DLD1 (cell line): ENCODE measurements around the gene PLS1.
"Not testable (repeated sequence)": the region's sequence is repeated elsewhere in the genome, so short reads cannot be mapped to it uniquely, and the experiment has no call there.

Experiments
- in situ Hi-C: cut with HindIII; loops from 2 replicates; pipeline ENCODE4 v1.10.0; 2017; ENCODE audit warnings: low sequenced_read_pairs

Gene PLS1, protein sequence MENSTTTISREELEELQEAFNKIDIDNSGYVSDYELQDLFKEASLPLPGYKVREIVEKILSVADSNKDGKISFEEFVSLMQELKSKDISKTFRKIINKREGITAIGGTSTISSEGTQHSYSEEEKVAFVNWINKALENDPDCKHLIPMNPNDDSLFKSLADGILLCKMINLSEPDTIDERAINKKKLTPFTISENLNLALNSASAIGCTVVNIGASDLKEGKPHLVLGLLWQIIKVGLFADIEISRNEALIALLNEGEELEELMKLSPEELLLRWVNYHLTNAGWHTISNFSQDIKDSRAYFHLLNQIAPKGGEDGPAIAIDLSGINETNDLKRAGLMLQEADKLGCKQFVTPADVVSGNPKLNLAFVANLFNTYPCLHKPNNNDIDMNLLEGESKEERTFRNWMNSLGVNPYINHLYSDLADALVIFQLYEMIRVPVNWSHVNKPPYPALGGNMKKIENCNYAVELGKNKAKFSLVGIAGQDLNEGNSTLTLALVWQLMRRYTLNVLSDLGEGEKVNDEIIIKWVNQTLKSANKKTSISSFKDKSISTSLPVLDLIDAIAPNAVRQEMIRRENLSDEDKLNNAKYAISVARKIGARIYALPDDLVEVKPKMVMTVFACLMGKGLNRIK

DNA sequence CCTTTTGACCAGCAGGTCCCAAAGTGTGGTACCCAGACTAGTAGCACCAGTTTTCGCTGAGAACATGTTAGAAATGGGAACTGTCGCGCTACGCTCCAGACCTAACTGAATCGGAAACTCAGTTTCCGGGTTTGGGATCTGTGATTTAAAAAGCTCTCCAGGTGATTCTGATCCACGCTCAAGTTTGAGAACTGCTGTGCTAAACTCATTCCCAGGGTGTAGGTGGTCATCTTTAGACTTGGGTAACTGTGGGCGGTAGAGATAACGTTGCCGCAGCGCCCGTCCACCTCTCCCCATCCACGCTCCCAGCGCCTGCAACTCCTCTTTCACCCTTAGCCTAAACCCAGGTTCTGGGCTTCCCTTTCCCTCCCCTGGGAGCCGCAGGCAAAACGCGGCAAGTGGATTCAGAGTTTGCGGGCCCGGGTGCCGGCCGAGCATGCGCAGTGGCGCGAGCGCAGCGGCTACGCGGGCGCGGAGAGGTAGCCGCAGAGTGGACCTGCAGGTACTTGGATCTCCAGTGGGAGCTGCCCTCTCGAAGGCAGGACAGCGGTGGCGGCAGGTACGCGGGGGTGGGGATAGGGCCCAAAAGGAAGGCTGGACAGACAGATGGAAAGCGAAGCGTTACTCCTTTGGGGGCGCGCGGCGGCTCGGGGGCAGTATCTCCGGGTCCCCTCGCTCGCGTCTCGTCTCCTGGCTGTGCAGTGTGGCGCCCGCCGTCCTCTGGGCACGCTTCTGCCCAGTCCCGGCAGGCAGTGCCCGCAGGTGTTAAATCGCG lies at the start of gene PLS1:
TSS of gene PLS1 (plus strand) at position 443 of the 775 bp plus-strand sequence. CDS start 67,845 bp downstream, outside the sequence.
- in situ Hi-C loops: no loop called here

DNA sequence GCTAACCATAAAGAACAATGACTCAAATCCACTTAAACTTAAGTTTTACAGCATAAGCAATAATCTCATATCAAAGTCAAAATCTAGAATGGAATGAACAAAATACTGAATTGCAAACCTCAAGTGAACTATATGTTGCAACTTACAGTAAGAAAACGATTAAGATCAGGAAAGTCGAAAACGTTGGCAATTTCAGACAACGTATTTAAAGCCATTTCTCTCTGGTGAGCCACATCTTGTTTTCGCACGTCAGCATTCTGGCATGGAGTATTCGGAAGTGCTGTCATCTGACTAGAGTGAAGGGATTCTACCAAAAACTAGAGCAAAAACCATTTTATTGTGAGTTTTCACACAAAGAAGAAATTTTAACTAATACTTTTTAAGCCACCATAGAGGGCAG lies 46.2 kb upstream of the PLS1 start:
- in situ Hi-C loops: no loop called here

DNA sequence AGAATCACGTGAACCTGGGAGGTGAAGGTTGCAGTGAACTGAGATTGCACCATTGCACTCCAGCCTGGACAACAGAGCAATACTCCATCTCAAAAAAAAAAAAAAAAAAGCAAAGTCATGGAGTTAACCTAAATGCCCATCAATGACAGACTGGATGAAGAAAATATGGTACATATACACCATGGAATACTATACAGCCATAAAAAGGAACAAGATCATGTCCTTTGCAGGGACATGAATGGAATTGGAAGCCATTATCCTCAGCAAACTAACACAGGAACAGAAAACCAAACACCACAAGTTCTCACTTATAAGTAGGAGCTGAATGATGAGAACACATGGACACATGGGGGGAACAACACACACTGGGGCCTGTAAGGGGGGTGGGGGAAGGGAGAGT lies 43.6 kb upstream of the PLS1 start:
- in situ Hi-C loops: not testable (repeated sequence)

DNA sequence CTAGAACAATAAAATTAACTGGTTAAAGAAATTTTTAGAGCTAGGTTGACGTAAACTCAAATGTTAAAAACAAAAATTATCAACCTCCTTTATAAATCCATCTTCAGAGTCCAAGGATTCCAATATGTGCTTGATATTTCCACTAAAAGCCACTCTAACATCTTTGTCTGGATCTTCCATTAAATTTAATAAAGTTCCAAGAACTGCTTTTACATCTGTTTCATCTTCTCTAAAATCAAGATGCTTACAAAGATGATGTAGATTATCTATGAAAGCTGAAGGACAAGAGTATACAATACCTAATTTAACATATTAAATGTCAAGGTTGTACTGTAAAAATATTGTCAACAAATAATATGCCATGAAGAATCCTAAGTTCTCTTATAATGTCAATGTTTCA lies 42.5 kb upstream of the PLS1 start:
- in situ Hi-C loops: no loop called here

DNA sequence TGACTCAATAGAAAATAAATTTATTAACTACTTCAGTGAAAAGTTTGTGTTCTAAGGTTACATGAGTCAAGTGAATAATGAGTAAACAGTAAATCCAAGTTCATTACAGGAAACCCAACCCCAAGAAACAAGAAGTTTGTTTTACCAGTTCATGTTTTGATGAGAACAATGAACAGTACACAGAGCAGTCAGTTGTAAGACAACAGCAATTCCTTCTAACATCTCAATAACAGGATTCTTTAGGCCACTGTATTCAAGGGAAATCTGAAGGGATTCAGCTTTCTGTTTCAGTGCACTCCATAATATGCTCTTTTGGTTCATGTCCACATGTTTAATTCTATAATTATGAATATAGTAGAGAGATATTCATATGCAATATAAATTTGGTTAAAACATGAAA lies 36.1 kb upstream of the PLS1 start:
- in situ Hi-C loops: no loop called here

DNA sequence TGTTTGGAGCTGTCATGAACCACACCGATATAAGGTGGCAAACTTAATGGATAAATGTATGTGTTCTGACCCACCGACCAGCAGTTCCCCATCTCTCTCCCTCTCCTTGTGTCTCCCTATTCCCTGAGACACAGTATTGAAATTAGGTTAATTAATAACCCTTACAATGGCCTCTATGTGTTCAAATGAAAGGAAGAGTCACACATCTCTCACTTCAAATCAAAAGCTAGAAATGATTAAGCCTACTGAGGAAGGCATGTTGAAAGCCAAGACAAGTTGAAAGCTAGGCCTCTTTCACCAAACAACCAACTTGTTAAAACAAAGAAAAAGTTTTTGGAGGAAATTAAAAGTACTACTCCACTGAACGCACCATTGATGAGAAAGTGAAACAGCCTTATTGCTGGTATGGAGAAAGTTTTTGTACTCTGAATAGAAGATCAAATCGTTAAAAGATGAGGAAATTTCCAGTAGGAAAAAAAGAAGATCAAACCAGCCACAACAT lies 32.6 kb upstream of the PLS1 start:
- in situ Hi-C loops: no loop called here

DNA sequence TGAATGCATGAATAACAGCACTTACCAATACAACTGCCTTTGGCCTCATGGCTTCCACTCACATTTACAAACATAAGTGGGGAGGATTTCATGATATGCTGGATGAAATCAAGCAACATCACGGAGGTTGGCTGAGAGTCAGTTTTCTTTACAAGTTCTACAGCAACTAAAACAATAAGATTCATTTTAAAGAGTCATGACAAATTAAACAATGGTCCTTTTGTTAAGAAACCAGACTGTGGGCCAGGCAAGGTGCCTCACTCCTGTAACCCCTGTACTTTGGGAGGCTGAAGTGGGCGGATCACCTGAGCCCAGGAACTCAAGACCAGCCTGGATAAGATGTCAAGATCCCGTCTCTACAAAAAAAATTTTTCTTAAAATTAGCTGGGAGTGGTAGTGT lies 30.1 kb upstream of the PLS1 start:
- in situ Hi-C loops: no loop called here

DNA sequence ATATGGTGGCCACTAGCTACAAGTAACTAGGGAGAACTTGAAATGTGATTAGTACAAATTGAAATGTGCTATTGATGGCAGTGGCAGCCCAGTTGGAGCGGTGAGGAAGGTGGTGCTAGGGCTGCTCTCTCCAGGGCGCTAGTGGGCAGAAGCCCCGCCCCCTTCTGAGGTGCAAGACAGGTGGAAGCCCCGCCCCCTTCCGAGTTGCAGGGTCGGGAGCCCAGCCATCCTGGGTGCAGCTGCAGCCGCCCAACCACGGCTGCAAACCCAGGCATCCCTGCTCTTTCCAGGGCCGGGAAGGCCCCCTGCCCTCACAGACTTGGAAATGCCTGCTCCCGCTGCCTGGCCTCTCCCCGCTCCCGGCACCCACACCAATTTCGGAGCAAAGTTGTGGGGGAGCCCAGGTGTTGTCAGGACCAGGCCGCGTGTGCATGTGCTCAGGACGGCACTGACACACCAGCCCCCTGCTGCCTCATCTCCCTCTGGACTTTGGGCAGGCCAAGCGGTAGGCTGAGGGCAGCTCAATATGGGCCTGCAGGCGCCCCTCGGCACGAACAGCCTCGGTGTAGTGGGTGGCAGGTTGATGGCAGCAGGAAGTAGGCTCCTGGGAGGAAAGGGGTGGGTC lies 27.7 kb upstream of the PLS1 start:
- in situ Hi-C loops: no loop called here

DNA sequence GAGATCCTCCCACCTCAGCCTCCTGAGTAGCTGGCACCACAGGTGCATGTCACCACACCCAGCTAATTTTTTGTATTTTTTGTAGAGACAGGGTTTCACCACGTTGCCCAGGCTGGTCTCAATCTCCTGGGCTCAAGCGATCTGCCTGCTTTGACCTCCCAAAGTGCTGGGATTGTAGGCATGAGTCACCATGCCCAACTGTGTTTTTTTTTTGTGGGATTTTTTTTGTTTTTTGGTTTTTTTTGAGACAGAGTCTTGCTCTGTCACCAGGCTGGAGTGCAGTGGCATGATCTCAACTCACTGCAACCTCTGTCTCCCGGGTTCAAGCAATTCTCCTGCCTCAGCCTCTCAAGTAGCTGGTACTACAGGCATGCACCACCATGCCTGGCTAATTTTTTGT lies 26.8 kb upstream of the PLS1 start:
- in situ Hi-C loops: not testable (repeated sequence)

DNA sequence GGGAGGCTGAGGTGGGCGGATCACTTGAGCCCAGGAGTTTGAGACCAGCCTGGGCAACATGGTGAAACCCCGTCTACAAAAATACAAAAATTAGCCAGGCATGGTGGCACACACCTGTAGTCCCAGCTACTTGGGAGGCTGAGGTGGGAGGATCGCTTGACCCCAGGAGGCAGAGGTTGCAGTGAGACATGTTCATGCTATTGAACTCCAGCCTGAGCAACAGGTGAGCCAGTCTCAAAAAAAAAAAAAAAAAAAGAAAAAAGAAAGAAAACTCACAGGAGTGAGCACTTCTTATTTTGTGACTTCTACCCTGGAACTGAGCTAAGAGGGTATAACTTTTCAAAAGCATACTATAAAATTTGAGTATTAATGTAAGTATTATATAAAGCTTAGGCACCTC lies 22.0 kb upstream of the PLS1 start:
- in situ Hi-C loops: not testable (repeated sequence)

DNA sequence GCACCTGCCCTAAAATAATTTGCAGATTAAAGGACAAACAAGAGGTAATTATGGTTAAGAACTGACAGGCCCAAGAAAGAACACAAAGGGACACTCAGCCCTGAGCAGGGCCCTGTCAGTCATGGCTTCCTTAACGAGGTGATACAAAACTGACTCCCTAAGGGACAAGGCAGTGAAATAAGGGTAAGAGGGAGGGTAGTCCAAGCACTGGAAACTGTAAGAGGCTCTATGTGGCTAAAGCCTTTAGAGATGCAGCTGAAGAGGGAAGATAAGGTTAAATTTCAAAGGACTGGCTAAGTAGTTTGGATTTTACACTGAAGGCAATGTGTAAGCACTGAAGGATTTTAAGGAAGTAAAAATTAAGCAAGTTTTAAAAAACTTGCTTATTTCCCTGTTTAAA lies 21.5 kb upstream of the PLS1 start:
- in situ Hi-C loops: no loop called here

DNA sequence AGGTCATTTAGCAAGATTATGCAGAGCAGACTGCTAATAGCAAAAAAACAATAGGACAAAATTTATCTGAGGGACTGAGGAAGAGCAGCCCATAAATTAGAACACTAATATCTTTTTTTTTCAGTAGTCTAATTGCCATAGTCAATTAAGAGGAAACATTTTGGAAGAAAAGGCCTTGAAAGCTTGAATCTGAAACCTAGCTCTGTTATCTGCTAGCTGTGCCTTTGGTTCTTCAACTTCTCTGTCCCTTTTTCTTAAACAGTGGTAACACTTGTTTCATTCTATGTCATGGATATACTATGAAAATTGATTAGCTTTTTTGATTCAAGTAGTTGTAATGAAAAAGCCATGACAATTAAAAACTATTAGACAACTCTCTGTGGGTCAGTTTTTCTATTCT lies 19.4 kb upstream of the PLS1 start:
- in situ Hi-C loops: no loop called here

DNA sequence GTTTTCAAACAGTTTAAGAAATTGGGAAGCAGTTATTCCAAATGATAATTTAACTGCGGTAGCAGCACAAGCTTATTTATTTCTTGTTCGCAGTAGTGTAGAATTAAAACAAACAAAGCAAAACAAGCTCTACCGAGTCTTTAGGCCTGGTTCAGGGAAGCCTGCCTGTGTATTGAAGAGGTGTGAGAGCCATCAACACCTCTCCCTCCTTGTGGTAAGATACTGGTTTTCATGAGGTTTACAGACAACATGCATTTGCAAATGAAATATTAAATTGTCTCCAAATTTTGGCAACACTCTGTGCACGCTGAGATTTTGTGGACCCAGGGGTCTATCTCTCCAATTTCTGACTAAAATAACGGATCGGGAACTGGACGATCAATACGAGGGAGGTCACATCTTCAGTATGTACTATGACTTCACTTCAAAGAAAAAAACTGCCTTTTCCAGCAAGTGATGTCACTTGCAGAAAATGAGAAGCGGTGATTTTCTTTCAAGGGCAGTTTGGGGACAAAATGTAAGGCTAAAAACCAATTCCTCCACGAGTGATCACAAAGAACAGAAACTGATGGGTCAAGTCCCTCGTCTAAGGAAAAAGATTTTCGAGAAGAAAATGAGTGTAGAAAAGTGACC lies 18.4 kb upstream of the PLS1 start:
- in situ Hi-C loops: no loop called here

DNA sequence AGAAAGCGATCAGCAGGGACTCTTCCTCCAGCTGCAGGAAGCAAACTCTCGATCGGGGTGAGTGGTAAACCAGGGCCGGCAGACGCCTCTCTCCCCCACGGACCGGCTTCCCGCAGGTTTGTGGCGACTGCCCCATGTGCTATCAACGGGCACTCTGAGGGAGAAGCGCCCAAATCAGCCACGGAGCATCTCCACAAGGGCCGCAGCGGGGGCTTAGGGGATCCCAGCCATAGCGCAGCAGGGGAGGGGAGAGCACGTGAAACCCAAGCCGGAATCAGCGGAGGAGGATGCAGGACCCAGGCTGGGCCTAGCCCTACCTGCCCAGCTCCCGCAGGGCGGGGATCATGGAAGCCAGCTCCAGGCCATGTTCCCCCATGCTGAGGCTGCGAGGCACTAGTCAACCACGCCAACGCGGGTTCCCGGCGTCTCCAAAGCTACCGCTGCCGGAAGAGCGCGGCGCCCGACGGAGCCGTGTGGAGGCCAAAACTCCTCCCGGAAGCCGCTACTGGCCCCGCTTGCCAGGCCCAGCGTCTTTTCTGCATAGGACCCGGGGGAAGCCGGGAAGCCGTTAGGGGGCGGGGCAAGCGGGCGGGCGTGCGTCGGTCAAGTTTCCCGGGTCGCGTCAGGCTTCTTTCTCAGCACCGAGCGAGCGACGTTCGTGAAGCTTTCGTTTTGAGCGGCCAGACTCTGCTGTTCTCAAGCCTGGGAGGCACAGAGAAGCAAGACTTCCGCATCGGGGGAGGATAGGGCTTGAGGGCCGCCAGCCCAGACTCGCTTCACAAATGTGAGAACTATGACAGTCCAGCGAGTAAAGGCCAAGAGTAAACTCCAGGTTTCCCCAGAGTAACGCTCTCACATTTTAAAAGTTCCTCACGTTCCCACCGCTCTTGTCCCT lies 17.6 kb upstream of the PLS1 start, which contains the start of gene ATR:
TSS of gene ATR (minus strand) at position 405 of the 895 bp plus-strand sequence. CDS start at position 376, 29 bp downstream.
- in situ Hi-C loops: no loop called here

DNA sequence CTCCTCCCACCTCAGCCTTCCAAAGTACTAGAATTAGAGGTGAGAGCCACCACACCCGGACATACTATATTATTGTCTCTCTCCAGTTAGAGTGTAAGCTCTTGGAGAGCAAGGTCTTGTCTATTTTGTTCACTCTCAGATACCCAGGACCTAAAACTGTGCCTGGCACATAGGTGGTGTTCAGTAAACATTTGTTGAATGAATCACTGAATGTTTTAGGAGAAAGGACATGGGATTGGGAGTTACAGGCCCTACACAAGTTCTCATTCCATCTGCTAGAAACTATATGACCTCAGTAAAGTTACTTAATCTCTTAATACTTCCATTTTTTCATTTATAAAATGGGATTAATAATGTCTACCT lies 16.2 kb upstream of the PLS1 start:
- in situ Hi-C loops: no loop called here

DNA sequence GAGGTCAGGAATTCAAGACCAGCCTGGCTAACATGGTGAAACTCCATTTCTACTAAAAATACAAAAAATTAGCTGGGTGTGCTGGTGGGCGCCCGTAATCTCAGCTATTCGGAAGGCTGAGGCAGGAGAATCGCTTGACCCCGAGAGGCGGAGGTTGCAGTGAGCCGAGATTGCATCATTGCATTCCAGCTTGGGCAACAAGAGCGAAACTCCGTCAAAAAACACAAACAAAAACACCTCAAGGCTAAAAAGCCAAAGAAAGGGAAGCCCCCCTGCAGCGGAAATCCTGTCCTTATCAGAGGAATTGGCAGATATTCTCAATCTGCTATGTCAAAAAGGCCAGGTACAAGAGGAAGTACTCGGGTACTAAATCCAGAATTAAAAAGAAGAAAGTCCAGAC lies 15.1 kb upstream of the PLS1 start:
- in situ Hi-C loops: not testable (repeated sequence)

DNA sequence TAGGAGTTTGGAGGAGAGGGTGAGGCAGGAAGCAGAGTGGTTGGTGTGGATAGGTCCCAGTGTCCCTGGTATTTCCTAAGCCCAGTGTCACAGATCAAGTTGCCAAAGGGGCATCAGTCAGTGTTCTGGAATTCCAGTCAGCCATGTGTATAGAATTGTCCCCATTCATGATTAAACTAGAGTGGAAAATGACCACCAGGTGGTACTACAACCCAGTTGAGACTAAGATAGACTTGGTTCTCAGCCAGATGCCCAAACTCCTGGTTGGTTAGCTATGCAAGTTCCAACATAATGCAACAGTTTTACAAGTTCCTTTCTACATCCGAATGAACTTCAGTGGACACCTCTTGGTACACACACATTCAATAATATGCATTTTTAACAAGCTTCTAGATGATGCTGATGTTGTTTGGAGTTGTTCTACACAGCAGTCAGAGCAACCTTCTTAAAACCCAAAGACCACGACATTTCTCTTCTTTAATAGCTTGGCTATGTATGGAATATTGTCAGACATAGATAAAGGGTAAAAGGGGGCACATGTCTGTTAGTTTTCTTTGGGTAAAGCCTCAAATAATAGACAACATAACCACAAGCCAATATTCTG lies 9.3 kb upstream of the PLS1 start:
- in situ Hi-C loops: no loop called here

DNA sequence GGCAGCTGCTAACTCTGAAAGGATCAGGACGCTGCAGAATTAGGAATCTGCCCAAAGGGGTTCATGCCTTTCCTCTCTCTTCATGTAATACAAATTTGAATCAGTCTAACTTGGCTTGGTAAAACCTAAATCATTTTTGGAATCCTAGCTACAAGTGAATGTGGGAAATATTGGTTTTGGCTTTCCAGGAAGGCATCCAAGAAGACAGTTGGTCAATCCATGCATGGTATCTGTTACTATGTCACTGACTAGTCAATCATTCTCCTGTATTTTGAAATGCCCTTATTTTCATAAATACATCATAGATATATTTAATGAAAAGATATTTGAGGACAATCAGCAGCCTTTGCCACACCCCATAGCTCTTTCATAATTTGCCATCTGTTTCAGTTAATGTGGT lies 7.5 kb upstream of the PLS1 start:
- in situ Hi-C loops: no loop called here

DNA sequence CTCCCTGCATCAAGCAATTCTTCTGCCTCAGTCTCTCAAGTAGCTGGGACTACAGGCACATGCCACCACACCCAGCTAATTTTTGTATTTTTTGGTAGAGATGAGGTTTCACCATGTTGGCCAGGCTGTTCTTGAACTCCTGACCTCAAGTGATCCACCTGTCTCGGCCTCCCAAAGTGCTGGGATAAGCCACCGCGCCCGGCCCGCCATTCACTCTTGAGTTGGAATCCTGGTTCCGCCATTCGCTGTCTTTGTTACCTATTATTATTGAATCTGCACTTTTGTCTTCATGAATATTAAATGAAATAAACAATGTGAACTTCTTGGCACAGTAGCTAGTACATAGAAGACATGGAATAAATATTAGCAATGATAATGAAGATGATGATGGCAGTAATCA lies 3.9 kb upstream of the PLS1 start:
- in situ Hi-C loops: not testable (repeated sequence)
